GM20000 (cell line): Measurements from ENCODE around the gene VIL1.

Source experiments
- DNase-seq: peaks from one replicate; pipeline ENCODE4 v3.0.0; 2012; ENCODE audit warnings: low spot score
- TF ChIP-seq, protein P1 (sequence below): IDR thresholded peaks from 2 replicates; pipeline ENCODE4 v1.5.1; 2012; ENCODE audit warnings: mild to moderate bottlenecking, control low read depth; ENCODE audit errors: extremely low read depth, missing control alignments

Gene VIL1

DNA sequence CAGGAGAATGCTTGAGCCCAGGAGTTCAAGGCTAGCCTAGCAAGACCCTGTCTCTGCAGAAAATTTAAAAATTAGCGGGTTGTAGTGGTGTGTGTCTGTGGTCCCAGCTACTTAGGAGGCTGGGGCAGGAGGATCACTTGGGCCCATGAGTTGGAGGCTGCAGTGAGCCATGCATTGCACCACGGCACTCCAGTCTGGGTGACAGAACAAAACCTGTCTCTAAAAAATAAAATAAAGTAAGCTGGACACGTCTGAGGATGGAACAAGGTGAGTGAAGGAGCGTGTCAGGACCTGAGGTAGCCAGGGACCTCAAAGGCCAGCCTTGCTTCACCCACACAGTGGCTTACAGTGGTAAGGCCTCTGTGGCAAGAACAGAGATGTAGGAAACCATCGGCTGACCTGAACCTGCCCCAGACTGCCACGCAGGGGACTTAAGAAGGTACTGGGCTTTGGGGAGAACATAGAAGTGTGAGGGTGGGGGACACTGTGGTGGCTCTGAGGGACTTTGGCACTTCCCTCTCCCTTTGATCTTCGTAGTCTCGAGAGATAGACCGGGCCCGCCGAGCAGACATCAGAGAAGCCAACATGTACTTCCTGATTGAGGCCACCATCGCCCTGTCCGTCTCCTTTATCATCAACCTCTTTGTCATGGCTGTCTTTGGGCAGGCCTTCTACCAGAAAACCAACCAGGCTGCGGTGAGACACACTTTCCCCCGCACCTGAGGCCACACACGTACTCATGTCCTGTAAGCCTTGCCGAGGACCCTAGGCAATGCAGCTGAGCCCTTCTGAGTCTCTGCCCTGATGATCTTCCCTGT, 29.4 kb upstream of the VIL1 start:
- DNase-seq: no peak

DNA sequence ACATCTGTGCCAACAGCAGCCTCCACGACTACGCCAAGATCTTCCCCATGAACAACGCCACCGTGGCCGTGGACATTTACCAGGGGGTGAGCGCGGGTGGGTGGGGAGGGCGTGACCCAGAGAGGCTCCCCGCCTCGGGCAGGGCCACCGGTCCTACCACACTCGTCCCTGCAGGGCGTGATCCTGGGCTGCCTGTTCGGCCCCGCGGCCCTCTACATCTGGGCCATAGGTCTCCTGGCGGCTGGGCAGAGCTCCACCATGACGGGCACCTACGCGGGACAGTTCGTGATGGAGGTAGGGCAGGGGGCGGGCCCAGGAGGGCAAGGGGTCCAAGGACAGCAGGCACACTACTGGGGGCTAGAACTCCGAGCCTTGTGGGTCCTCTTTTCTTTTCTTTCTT, 27.7 kb upstream of the VIL1 start:
- TF ChIP-seq, protein P1, sequence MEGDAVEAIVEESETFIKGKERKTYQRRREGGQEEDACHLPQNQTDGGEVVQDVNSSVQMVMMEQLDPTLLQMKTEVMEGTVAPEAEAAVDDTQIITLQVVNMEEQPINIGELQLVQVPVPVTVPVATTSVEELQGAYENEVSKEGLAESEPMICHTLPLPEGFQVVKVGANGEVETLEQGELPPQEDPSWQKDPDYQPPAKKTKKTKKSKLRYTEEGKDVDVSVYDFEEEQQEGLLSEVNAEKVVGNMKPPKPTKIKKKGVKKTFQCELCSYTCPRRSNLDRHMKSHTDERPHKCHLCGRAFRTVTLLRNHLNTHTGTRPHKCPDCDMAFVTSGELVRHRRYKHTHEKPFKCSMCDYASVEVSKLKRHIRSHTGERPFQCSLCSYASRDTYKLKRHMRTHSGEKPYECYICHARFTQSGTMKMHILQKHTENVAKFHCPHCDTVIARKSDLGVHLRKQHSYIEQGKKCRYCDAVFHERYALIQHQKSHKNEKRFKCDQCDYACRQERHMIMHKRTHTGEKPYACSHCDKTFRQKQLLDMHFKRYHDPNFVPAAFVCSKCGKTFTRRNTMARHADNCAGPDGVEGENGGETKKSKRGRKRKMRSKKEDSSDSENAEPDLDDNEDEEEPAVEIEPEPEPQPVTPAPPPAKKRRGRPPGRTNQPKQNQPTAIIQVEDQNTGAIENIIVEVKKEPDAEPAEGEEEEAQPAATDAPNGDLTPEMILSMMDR: no peak

More for the DNA sequence above, 29.4 kb upstream of the VIL1 start:
- TF ChIP-seq, protein P1: no peak

DNA sequence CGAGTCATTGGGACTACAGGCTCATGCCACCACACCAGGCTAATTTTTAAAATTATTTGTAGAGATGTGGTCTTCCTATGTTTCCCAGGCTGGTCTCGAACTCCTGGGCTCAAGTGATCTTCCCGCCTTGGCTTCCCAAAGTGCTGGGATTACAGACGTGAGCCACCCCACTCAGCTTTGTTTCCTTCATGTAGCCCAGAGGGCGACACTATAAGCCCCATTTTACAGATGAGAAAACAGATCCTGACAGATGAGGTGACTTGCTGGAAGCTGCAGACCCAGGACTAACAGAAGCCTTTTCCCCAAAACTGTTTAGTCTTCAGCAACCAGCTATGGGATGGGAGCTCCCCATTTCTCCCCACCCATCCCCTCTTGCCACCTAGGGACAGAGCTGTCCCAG, 26.5 kb upstream of the VIL1 start:
- TF ChIP-seq, protein P1: no peak
- DNase-seq: no peak

More for the DNA sequence above, 27.7 kb upstream of the VIL1 start:
- no peak for DNase-seq

DNA sequence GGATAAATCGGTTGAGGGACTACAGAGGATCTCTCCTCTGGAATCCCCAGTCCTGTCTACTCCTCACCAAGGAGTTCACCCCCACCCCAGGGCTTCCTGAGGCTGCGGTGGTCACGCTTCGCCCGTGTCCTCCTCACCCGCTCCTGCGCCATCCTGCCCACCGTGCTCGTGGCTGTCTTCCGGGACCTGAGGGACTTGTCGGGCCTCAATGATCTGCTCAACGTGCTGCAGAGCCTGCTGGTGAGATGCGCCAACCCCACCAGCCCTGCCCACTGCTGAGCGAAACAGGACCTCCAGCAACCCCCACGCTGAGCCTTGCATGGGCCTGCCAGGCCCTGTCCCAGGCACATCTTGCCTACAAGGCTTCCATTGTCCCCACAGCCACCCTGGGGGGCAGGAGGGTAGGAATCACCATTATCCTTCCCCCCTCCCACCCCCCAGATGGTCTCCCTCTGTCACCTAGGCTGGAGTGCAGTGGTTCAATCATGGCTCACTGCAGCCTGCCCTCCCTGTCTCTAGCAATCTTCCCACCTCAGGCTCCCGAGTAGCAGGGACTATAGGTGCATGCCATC, 25.9 kb upstream of the VIL1 start:
- TF ChIP-seq, protein P1: no peak
- DNase-seq: no peak

DNA sequence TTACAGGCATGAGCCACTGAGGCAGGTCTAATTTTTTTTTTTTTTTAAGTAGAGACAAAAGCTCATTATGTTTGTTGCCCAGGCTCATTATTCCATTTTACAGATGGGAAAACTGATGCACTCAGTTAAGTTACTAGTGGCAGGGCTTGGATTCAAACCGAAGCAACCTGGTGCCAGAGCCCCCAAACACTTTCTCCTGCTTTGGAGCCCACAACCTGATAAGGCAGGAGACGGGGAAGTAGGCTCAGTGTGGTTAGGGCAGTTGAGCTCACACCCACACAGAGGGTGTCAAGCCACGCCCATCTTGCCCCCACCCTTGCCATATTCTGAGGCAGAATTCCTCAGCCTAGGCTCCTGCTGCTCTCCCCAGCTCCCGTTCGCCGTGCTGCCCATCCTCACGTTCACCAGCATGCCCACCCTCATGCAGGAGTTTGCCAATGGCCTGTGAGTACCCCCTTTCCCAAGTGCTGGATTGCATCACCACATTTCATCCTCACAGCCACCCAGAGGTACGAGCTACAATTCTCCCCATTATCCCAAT, 25.1 kb upstream of the VIL1 start:
- no peak for DNase-seq

DNA sequence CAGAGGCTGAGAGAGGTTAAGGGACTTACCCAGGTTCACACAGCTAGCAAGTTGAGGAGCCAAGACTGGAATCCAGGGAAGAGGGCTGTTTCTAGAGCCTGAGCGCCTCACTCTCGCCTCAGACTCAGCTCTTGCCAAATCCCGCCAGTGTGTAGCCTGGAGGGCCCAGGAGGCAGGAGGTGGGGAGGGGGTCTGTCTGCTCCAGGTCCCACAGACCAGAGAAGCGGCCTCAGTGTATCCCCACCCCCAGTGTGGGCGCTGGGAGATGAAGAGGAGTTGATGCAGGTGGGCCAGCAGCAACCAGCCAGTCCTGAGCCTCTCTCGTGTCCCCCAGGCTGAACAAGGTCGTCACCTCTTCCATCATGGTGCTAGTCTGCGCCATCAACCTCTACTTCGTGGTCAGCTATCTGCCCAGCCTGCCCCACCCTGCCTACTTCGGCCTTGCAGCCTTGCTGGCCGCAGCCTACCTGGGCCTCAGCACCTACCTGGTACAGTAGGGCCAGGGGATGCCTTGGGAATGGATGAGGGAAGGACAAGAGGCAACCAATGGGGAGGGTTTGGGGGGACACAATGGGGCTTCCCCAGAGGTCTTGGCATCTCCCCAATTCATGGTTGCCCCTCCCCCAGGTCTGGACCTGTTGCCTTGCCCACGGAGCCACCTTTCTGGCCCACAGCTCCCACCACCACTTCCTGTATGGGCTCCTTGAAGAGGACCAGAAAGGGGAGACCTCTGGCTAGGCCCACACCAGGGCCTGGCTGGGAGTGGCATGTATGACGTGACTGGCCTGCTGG, 24.4 kb upstream of the VIL1 start:
- TF ChIP-seq, protein P1: no peak
- no peak for DNase-seq

More for the DNA sequence above, 25.1 kb upstream of the VIL1 start:
- TF ChIP-seq, protein P1: no peak
